DND-41 (cell line): ENCODE results near the gene SHANK3.

Source experiments
- ATAC-seq: fragments of 200-7000 bp; cut with Tn5 transposase; 3 replicates; pipeline ENCODE4 v1.9.1; 2021; ENCODE audit warnings: low read depth; ENCODE audit not compliant: insufficient read depth
- DNase-seq: peaks from one replicate; pipeline ENCODE4 v3.0.0-alpha.2; 2020
- H2AFZ ChIP-seq: 2 replicates; pipeline ENCODE4 v1.6.0; 2012; ENCODE audit warnings: low read depth, low read length
- H3K27ac ChIP-seq: 2 replicates; pipeline ENCODE4 v1.5.1; 2012; ENCODE audit warnings: low read length, inconsistent platforms
- H3K27me3 ChIP-seq: fragments of 200-600 bp; sonication (generic); 2 replicates; pipeline ENCODE4 v1.6.0; 2012; ENCODE audit warnings: low read length, mild to moderate bottlenecking, inconsistent platforms; ENCODE audit not compliant: insufficient read depth, poor library complexity
- H3K36me3 ChIP-seq: 2 replicates; pipeline ENCODE4 v1.5.1; 2012; ENCODE audit warnings: low read length, inconsistent platforms; ENCODE audit not compliant: insufficient read depth
- H3K4me1 ChIP-seq: 2 replicates; pipeline ENCODE4 v1.5.1; 2012; ENCODE audit warnings: mild to moderate bottlenecking, low read length; ENCODE audit not compliant: insufficient read depth
- H3K4me2 ChIP-seq: 2 replicates; pipeline ENCODE4 v1.6.0; 2012; ENCODE audit warnings: mild to moderate bottlenecking, moderate library complexity, low read length, inconsistent platforms; ENCODE audit not compliant: insufficient read depth
- H3K4me3 ChIP-seq, 2 experiments: fragments of 200-600 bp in 1 of 2; shearing (Covaris generic) in 1 of 2; 2 replicates each; pipeline ENCODE4 v1.5.1; 2012 to 2016; ENCODE audit warnings: inconsistent platforms in 2 of 2, low read length in 2 of 2, mild to moderate bottlenecking in 2 of 2, low read depth in 1 of 2, moderate library complexity in 1 of 2
- H3K79me2 ChIP-seq: 2 replicates; pipeline ENCODE4 v1.6.0; 2012; ENCODE audit warnings: low read length, inconsistent platforms; ENCODE audit not compliant: insufficient read depth
- H3K9ac ChIP-seq: 2 replicates; pipeline ENCODE4 v1.6.0; 2012; ENCODE audit warnings: low read depth, mild to moderate bottlenecking, inconsistent platforms, low read length, moderate library complexity
- H3K9me3 ChIP-seq: 2 replicates; pipeline ENCODE4 v1.5.1; 2012; ENCODE audit warnings: low read length, moderate library complexity, mild to moderate bottlenecking, inconsistent platforms; ENCODE audit not compliant: insufficient read depth, severe bottlenecking
- H4K20me1 ChIP-seq: 2 replicates; pipeline ENCODE4 v1.6.0; 2012; ENCODE audit warnings: low read length; ENCODE audit not compliant: insufficient read depth
- CTCF ChIP-seq: IDR thresholded peaks from 2 replicates; pipeline ENCODE4 v1.5.1; 2012; ENCODE audit warnings: borderline replicate concordance, low read length, moderate library complexity, mild to moderate bottlenecking; ENCODE audit not compliant: poor library complexity, severe bottlenecking; ENCODE audit errors: extremely low read depth
- EZH2 ChIP-seq: IDR thresholded peaks from 3 replicates; pipeline ENCODE4 v1.6.1; 2012; ENCODE audit warnings: borderline replicate concordance, low read depth, mild to moderate bottlenecking, moderate library complexity, low read length, inconsistent platforms; ENCODE audit not compliant: severe bottlenecking

SHANK3 gene

GRCh38 chr22:50670914-50671538 is 1.6 kb upstream of the SHANK3 start:
- no peaks in the 10 kb centered on the region for H3K79me2 ChIP-seq
- DNase-seq: no peak
- ATAC-seq: no peak
- H3K9me3 ChIP-seq: no peaks in the 10 kb centered on the region
- no peak overlapping the region for H2AFZ ChIP-seq
- no peak overlapping the region for H3K4me2 ChIP-seq
- no peaks in the 10 kb centered on the region for H3K36me3 ChIP-seq
- peaks cover 37% of the 10 kb centered on the region for H3K27me3 ChIP-seq
- 0 out of 2 replicates have a peak, but pooled peaks cover 4% of the 10 kb centered on the region for H4K20me1 ChIP-seq
- H3K4me1 ChIP-seq: no peaks in the 10 kb centered on the region
- TF ChIP-seq EZH2: no peak
- no peak for TF ChIP-seq CTCF
- no peak overlapping the region for H3K27ac ChIP-seq
- H3K9ac ChIP-seq: no peak overlapping the region
- no peak overlapping the region for H3K4me3 ChIP-seq

- DNase-seq: no peak
- Histone ChIP-seq H3K4me1 (no peaks in the 10 kb centered on the region), H4K20me1 (0 out of 2 replicates have a peak, but pooled peaks cover 4% of the 10 kb centered on the region), H3K9me3 (no peaks in the 10 kb centered on the region), H3K4me2 (no peak overlapping the region), H3K27me3 (peaks cover 40% of the 10 kb centered on the region), H2AFZ (no peak overlapping the region), H3K79me2 (no peaks in the 10 kb centered on the region), H3K36me3 (no peaks in the 10 kb centered on the region), H3K9ac (no peak overlapping the region), H3K27ac (no peak overlapping the region), H3K4me3 (no peak overlapping the region)
- ATAC-seq: no peak
- TF ChIP-seq CTCF: no peak
- TF ChIP-seq EZH2: no peak
Measured at GRCh38 chr22:50671641-50672040, 982 bp upstream of the SHANK3 start.

- DNase-seq (no peak), ATAC-seq (no peak)
- Histone ChIP-seq H3K4me2 (no peak overlapping the region), H2AFZ (no peak overlapping the region), H4K20me1 (0 out of 2 replicates have a peak, but pooled peaks cover 4% of the 10 kb centered on the region), H3K36me3 (no peaks in the 10 kb centered on the region), H3K27me3 (peaks cover 38% of the 10 kb centered on the region), H3K9ac (no peak overlapping the region), H3K4me1 (no peaks in the 10 kb centered on the region), H3K27ac (no peak overlapping the region), H3K4me3 (no peak overlapping the region), H3K79me2 (no peaks in the 10 kb centered on the region), H3K9me3 (no peaks in the 10 kb centered on the region)
- TF ChIP-seq CTCF (no peak), EZH2 (no peak)
Measured at GRCh38 chr22:50672041-50672440, 582 bp upstream of the SHANK3 start.
